ENCODE results near the gene FHAD1. TPM values are rescaled to one million over a fixed set of nuclear protein-coding genes. Genes with fewer than 3 reads are reported as not detected.

The FHAD1 gene
- total RNA-seq, 1 experiment from 2014 or later: 1.9 TPM

DNA sequence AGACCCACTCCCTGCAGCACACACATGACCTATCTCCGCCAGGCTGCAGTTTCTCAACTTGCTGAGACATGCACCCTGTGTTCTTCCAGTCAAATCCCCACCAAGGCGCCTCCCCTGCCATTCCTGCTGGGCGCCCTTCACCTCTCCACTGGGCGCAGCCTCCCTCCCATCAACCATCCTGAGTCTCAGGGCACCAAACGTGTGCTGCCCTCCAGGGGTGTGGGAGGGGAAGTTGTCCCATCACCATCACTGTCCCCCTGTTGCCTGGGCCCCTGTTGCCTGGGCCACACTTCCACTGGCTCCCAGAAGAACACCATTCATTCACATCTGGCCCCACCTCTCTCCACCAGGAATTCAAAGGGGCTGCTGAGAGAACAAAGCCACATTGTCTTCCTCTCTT is 117.7 kb downstream of the FHAD1 start:
- Histone ChIP-seq H3K79me2 (ENCODE audit: insufficient read depth, low read length) (no peaks in the 10 kb centered on the region), H3K27me3 (ENCODE audit: insufficient read depth, low read length) (no peaks in the 10 kb centered on the region), H2BK20ac (ENCODE audit: low read depth, low read length, poor library complexity, severe bottlenecking) (no peak overlapping the region), H3K14ac (ENCODE audit: insufficient read depth, low read length) (no peak overlapping the region), H3K4me1 (ENCODE audit: insufficient read depth, low read length) (no peaks in the 10 kb centered on the region), H2BK120ac (ENCODE audit: low read depth, low read length, poor library complexity, severe bottlenecking) (no peak overlapping the region), H4K5ac (ENCODE audit: insufficient read length, low read depth, low read length) (no peak overlapping the region), H2BK15ac (ENCODE audit: low read depth, low read length) (no peak overlapping the region), H2BK12ac (ENCODE audit: insufficient read length, low read depth, low read length) (no peak overlapping the region), H3K79me1 (ENCODE audit: insufficient read depth, low read depth, low read length, poor library complexity, severe bottlenecking) (no peaks in the 10 kb centered on the region), H3K27ac (ENCODE audit: insufficient read length, low read depth, low read length) (no peak overlapping the region), H3K4me2 (ENCODE audit: insufficient read depth, insufficient read length, low read length) (no peak overlapping the region), H3K23ac (ENCODE audit: insufficient read length, low read depth, low read length) (no peak overlapping the region), H3K4ac (ENCODE audit: low read depth, low read length) (no peak overlapping the region), H4K20me1 (ENCODE audit: control insufficient read depth, insufficient read depth, insufficient read length) (no peaks in the 10 kb centered on the region), H4K91ac (ENCODE audit: insufficient read length, low read depth, low read length) (no peak overlapping the region), H4K8ac (replicated peaks; ENCODE audit: insufficient read length, low read depth, low read length) (no peak overlapping the region), H3K9me3 (ENCODE audit: control insufficient read depth, low read depth, low read length) (no peaks in the 10 kb centered on the region), H2AFZ (ENCODE audit: low read length) (no peak overlapping the region), H3K23me2 (ENCODE audit: insufficient read length, low read depth, low read length, poor library complexity, severe bottlenecking) (no peaks in the 10 kb centered on the region), H3K56ac (ENCODE audit: insufficient read length, low read depth, low read length) (no peak overlapping the region), H3T11ph (ENCODE audit: low read length) (no peak overlapping the region), H3K18ac (ENCODE audit: insufficient read length, low read depth, low read length) (no peak overlapping the region), H2AK5ac (ENCODE audit: insufficient read length, low read length) (no peak overlapping the region), H2BK5ac (ENCODE audit: insufficient read length, low read length) (no peak overlapping the region), H3K9ac (ENCODE audit: extremely low read depth, insufficient read length, low read length) (no peak overlapping the region)
- peak; percentile 41 for DNase-seq
- TF ChIP-seq, protein P1, sequence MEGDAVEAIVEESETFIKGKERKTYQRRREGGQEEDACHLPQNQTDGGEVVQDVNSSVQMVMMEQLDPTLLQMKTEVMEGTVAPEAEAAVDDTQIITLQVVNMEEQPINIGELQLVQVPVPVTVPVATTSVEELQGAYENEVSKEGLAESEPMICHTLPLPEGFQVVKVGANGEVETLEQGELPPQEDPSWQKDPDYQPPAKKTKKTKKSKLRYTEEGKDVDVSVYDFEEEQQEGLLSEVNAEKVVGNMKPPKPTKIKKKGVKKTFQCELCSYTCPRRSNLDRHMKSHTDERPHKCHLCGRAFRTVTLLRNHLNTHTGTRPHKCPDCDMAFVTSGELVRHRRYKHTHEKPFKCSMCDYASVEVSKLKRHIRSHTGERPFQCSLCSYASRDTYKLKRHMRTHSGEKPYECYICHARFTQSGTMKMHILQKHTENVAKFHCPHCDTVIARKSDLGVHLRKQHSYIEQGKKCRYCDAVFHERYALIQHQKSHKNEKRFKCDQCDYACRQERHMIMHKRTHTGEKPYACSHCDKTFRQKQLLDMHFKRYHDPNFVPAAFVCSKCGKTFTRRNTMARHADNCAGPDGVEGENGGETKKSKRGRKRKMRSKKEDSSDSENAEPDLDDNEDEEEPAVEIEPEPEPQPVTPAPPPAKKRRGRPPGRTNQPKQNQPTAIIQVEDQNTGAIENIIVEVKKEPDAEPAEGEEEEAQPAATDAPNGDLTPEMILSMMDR (conservative IDR thresholded peaks at IDR 0.05): peak; percentile 33; the same call in 2 of the 3 replicates
- H3K4me3 Mint-ChIP-seq: peak overlapping the region in 1 of 2 experiments; percentile 3; a peak in 1 of 5 replicates
- no peak overlapping the region for H3K27ac Mint-ChIP-seq
- no peaks in the 10 kb centered on the region for H3K36me3 Mint-ChIP-seq (ENCODE audit: insufficient read depth in 1 of 3, low read depth in 3 of 3)
- H3K9me3 Mint-ChIP-seq: no peaks in the 10 kb centered on the region
- no CpG with 5 or more reads among the region's 5 CpGs for WGBS (ENCODE audit: extremely low coverage, insufficient read length, low lambda C conversion rate)
- peaks cover 11% of the 10 kb centered on the region for H3K27me3 Mint-ChIP-seq (ENCODE audit: low read depth)
- peaks cover 9 to 18% of the 10 kb centered on the region in 2 experiments for H3K4me1 Mint-ChIP-seq
